Measurements from ENCODE around the gene PKM.

The PKM gene

GRCh38 chr15:72200395-72201237, 30.4 kb downstream of the PKM start:
- no peak for DNase-seq (ENCODE audit: low spot score)

- DNase-seq (ENCODE audit: low spot score) = peak; percentile 84
Observed at GRCh38 chr15:72199721-72200212, 31.2 kb downstream of the PKM start.

- DNase-seq (ENCODE audit: low spot score) = no peak
Observed at GRCh38 chr15:72199205-72199515, 31.8 kb downstream of the PKM start.

- no peak for DNase-seq (ENCODE audit: low spot score)
Observed at GRCh38 chr15:72198356-72199204, 32.4 kb downstream of the PKM start.

- peak; percentile 85 for DNase-seq (ENCODE audit: low spot score)
Observed at GRCh38 chr15:72197460-72198355, 33.3 kb downstream of the PKM start, which contains the start of gene GRAMD2A. Gene GRAMD2A (minus strand): TSS chr15:72197787.

GRCh38 chr15:72197041-72197459, 33.9 kb downstream of the PKM start:
- DNase-seq (ENCODE audit: low spot score) = peak; percentile 32

- DNase-seq (ENCODE audit: low spot score) = peak; percentile 62
Observed at GRCh38 chr15:72196409-72197040, 34.5 kb downstream of the PKM start.

- DNase-seq (ENCODE audit: low spot score) = no peak
Observed at GRCh38 chr15:72195101-72195511, 35.9 kb downstream of the PKM start.

GRCh38 chr15:72193836-72194396, 37.1 kb downstream of the PKM start:
- no peak for DNase-seq (ENCODE audit: low spot score)

- DNase-seq (ENCODE audit: low spot score) = no peak
Observed at GRCh38 chr15:72192416-72192815, 38.6 kb downstream of the PKM start.

GRCh38 chr15:72189250-72189902, 41.6 kb downstream of the PKM start:
- no peak for DNase-seq (ENCODE audit: low spot score)

- DNase-seq (ENCODE audit: low spot score) = peak; percentile 84
Observed at GRCh38 chr15:72184165-72184811, 46.7 kb downstream of the PKM start.

- no peak for DNase-seq (ENCODE audit: low spot score)
Observed at GRCh38 chr15:72183781-72184164, 47.2 kb downstream of the PKM start.

GRCh38 chr15:72182673-72183072, 48.3 kb downstream of the PKM start:
- no peak for DNase-seq (ENCODE audit: low spot score)

- no peak for DNase-seq (ENCODE audit: low spot score)
Observed at GRCh38 chr15:72182244-72182643, 48.7 kb downstream of the PKM start.

GRCh38 chr15:72180761-72181324, 50.1 kb downstream of the PKM start:
- no peak for DNase-seq (ENCODE audit: low spot score)

- no peak for DNase-seq (ENCODE audit: low spot score)
Observed at GRCh38 chr15:72179950-72180581, 50.9 kb downstream of the PKM start.

GRCh38 chr15:72178976-72179585, 51.9 kb downstream of the PKM start:
- DNase-seq (ENCODE audit: low spot score) = no peak

GRCh38 chr15:72176743-72177142, 54.2 kb downstream of the PKM start:
- DNase-seq (ENCODE audit: low spot score) = no peak

Measured in AG08396 (cell line).